ENCODE data around the gene MOXD1. TPM values are rescaled to one million over a fixed set of nuclear protein-coding genes. Genes with fewer than 3 reads are reported as not detected.

MOXD1 gene
- total RNA-seq, 1 donor, result 19.5 TPM

DNA sequence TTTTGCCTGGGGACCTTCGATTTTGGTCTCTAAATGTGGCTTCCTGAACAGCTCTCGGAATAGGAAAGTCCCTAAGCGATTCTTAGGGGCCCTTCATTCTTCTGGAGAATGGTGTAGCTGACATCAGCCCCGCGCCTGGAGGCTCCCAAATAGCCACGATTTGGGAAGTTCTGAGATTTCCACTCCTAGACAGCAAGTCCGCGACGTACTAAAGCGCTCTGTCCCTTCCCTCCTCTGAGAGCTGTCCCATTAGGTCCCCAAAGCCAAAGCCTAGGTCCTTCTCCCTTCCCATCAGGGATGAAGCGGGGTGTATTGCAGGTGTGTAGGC, 756 bp downstream of the MOXD1 start:
- H2AFZ ChIP-seq (ENCODE audit: low read length), result peak overlapping the region; percentile 74
- H3K27me3 ChIP-seq (ENCODE audit: insufficient read depth, low read length), result no peaks in the 10 kb centered on the region
- TF ChIP-seq, protein P1, sequence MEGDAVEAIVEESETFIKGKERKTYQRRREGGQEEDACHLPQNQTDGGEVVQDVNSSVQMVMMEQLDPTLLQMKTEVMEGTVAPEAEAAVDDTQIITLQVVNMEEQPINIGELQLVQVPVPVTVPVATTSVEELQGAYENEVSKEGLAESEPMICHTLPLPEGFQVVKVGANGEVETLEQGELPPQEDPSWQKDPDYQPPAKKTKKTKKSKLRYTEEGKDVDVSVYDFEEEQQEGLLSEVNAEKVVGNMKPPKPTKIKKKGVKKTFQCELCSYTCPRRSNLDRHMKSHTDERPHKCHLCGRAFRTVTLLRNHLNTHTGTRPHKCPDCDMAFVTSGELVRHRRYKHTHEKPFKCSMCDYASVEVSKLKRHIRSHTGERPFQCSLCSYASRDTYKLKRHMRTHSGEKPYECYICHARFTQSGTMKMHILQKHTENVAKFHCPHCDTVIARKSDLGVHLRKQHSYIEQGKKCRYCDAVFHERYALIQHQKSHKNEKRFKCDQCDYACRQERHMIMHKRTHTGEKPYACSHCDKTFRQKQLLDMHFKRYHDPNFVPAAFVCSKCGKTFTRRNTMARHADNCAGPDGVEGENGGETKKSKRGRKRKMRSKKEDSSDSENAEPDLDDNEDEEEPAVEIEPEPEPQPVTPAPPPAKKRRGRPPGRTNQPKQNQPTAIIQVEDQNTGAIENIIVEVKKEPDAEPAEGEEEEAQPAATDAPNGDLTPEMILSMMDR (IDR thresholded peaks at IDR 0.05; ENCODE audit: extremely low read depth, low read depth, low read length), result no peak
- H3K79me2 ChIP-seq (ENCODE audit: insufficient read depth, low read length), result peaks cover 24% of the 10 kb centered on the region
- DNase-seq (ENCODE audit: insufficient read length, low spot score, missing footprints), result peak; percentile 77
- peak overlapping the region; percentile 83 for H3K4me3 ChIP-seq (ENCODE audit: insufficient read depth, low read length)
- H3K9me3 ChIP-seq (ENCODE audit: low read depth, low read length), result no peaks in the 10 kb centered on the region
- peak overlapping the region; percentile 85 for H3K4me2 ChIP-seq (ENCODE audit: insufficient read depth, low read length)
- H3K4me1 ChIP-seq (ENCODE audit: insufficient read depth, low read length), result peaks cover 36% of the 10 kb centered on the region
- H4K20me1 ChIP-seq (ENCODE audit: insufficient read depth, low read length), result no peaks in the 10 kb centered on the region
- no peaks in the 10 kb centered on the region for H3K36me3 ChIP-seq (ENCODE audit: insufficient read depth, low read length)
- H3K27ac ChIP-seq (ENCODE audit: low read depth, low read length), result peak overlapping the region; percentile 43

DNA sequence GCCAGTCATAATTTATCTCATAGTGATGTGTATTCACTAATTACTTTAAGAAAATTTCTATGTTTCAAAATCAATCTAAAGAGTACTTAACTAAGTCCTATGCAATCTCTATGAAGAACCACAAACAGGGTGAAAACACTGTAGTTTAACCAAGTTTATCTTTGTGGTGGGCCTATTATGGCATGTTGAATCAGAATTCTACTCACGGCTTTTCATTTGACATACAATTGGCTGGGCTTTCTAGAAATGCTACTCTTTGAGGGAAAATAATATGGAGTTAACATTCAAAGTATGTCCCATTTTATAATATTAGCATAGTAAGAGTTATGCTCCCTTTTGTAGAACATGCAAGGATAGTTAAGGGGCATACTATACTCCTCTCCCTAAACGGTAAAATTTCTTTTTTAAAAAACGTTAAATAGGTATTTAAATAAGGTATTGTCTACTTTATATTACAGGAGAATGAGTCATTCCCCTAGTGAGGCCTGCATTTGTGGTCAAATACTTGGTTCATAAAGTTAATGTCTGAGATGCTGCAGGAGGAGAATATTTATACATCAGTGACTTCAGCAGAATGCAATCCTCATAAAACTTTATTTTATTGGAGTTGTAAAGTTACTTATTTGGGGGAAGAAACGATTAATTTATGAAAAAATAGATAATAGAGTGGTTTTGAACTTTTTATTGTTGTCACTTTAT, 1.8 kb downstream of the MOXD1 start:
- Histone ChIP-seq H4K20me1 (ENCODE audit: insufficient read depth, low read length) (no peaks in the 10 kb centered on the region), H3K4me3 (ENCODE audit: insufficient read depth, low read length) (peak overlapping the region; percentile 83), H3K27ac (ENCODE audit: low read depth, low read length) (peak overlapping the region; percentile 21), H3K79me2 (ENCODE audit: insufficient read depth, low read length) (peaks cover 29% of the 10 kb centered on the region), H2AFZ (ENCODE audit: low read length) (no peak overlapping the region), H3K4me2 (ENCODE audit: insufficient read depth, low read length) (peak overlapping the region; percentile 85), H3K4me1 (ENCODE audit: insufficient read depth, low read length) (peaks cover 26% of the 10 kb centered on the region), H3K9me3 (ENCODE audit: low read depth, low read length) (peaks cover 2% of the 10 kb centered on the region), H3K27me3 (ENCODE audit: insufficient read depth, low read length) (no peaks in the 10 kb centered on the region), H3K36me3 (ENCODE audit: insufficient read depth, low read length) (no peaks in the 10 kb centered on the region)
- DNase-seq (ENCODE audit: insufficient read length, low spot score, missing footprints), result peak; percentile 94
- TF ChIP-seq, protein P1 (IDR thresholded peaks at IDR 0.05; ENCODE audit: extremely low read depth, low read depth, low read length), result no peak

DNA sequence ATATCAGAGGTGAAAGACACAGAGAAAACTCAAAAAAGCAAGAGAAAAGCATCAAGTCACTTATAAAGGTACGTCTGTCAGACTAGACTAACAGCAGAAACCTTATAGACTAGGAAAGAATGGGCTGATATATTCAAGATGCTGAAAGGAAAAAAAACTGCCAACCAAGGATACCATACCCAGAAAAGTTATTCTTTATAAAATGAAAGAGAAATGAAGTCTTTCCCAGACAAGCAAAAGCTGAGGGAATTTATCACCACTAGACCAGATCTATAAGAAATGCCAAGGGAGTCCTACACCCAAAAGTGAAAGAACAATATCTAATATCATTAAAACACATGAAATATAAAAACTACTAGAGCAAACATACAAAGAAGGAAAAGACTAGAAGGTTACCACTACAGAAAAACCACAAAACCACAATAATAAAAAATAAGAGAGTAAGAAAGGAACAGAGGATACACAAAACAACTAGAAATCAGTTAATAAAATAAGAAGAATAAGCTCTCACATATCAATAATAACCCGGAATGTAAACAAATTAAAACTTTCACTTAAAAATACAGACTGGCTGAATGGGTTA, 6.2 kb downstream of the MOXD1 start:
- no peak overlapping the region for H2AFZ ChIP-seq (ENCODE audit: low read length)
- no peak overlapping the region for H3K27ac ChIP-seq (ENCODE audit: low read depth, low read length)
- peaks cover 25% of the 10 kb centered on the region for H3K4me1 ChIP-seq (ENCODE audit: insufficient read depth, low read length)
- peaks cover 2% of the 10 kb centered on the region for H3K9me3 ChIP-seq (ENCODE audit: low read depth, low read length)
- H3K4me2 ChIP-seq (ENCODE audit: insufficient read depth, low read length), result no peak overlapping the region
- TF ChIP-seq, protein P1 (IDR thresholded peaks at IDR 0.05; ENCODE audit: extremely low read depth, low read depth, low read length), result no peak
- peaks cover 45% of the 10 kb centered on the region for H3K79me2 ChIP-seq (ENCODE audit: insufficient read depth, low read length)
- H3K27me3 ChIP-seq (ENCODE audit: insufficient read depth, low read length), result no peaks in the 10 kb centered on the region
- H3K36me3 ChIP-seq (ENCODE audit: insufficient read depth, low read length), result no peaks in the 10 kb centered on the region
- no peaks in the 10 kb centered on the region for H4K20me1 ChIP-seq (ENCODE audit: insufficient read depth, low read length)
- DNase-seq (ENCODE audit: insufficient read length, low spot score, missing footprints), result no peak
- no peak overlapping the region for H3K4me3 ChIP-seq (ENCODE audit: insufficient read depth, low read length)

DNA sequence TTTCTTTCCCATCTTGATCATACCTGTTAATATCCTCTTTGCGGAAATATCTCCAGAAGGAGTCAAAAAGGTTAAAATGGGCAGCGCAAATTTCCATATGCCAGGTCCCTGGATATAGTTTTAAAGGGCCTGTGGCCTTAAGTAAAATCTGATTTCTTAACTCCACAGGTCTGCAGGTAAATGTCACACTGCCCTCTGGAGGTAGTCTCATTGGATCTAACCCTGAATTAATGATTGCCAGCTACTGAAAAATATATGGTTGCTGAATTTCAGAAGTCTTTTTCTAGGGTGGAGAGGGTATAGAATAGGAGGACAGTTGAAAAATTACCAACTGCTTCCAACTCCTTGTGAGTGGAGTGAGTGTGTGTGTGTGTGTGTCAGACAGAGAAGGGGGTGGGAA, 8.5 kb downstream of the MOXD1 start:
- no peak overlapping the region for H2AFZ ChIP-seq (ENCODE audit: low read length)
- H3K4me3 ChIP-seq (ENCODE audit: insufficient read depth, low read length), result no peak overlapping the region
- TF ChIP-seq, protein P1 (IDR thresholded peaks at IDR 0.05; ENCODE audit: extremely low read depth, low read depth, low read length), result no peak
- H3K36me3 ChIP-seq (ENCODE audit: insufficient read depth, low read length), result no peaks in the 10 kb centered on the region
- no peaks in the 10 kb centered on the region for H3K27me3 ChIP-seq (ENCODE audit: insufficient read depth, low read length)
- H3K27ac ChIP-seq (ENCODE audit: low read depth, low read length), result no peak overlapping the region
- peaks cover 14% of the 10 kb centered on the region for H3K4me1 ChIP-seq (ENCODE audit: insufficient read depth, low read length)
- no peak for DNase-seq (ENCODE audit: insufficient read length, low spot score, missing footprints)
- no peaks in the 10 kb centered on the region for H4K20me1 ChIP-seq (ENCODE audit: insufficient read depth, low read length)
- H3K9me3 ChIP-seq (ENCODE audit: low read depth, low read length), result peaks cover 2% of the 10 kb centered on the region
- H3K4me2 ChIP-seq (ENCODE audit: insufficient read depth, low read length), result no peak overlapping the region
- H3K79me2 ChIP-seq (ENCODE audit: insufficient read depth, low read length), result peaks cover 41% of the 10 kb centered on the region

Measured in osteoblast (primary cell).